ENCODE results near the gene OLFML2A.

DNA sequence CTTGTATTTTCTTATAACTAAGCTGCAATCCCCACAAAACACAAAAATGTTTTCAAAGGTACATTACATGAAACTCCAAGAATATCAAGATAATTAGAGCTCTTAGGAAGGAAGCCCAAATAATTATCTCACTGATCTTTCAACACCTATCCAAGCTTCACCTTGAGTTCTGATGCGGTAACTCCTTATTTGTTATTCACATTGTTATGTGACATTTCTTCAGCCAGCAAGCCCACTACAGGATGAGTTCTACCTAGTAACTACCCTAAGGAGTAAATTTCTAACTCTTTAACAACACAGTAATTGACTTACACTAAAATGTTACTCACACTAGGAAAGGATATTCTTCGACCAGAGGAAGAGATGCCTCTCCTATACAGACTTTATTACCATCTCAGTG, 15.7 kb upstream of the OLFML2A start:
- TF ChIP-seq KLF9 (tag by site-specific recombination; IDR thresholded peaks at IDR 0.05; ENCODE audit: low read depth), result no peak
- TF ChIP-seq, protein P1, sequence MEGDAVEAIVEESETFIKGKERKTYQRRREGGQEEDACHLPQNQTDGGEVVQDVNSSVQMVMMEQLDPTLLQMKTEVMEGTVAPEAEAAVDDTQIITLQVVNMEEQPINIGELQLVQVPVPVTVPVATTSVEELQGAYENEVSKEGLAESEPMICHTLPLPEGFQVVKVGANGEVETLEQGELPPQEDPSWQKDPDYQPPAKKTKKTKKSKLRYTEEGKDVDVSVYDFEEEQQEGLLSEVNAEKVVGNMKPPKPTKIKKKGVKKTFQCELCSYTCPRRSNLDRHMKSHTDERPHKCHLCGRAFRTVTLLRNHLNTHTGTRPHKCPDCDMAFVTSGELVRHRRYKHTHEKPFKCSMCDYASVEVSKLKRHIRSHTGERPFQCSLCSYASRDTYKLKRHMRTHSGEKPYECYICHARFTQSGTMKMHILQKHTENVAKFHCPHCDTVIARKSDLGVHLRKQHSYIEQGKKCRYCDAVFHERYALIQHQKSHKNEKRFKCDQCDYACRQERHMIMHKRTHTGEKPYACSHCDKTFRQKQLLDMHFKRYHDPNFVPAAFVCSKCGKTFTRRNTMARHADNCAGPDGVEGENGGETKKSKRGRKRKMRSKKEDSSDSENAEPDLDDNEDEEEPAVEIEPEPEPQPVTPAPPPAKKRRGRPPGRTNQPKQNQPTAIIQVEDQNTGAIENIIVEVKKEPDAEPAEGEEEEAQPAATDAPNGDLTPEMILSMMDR (tag by site-specific recombination; IDR thresholded peaks at IDR 0.05), result no peak
- TF ChIP-seq PRDM10 (tag by site-specific recombination; IDR thresholded peaks at IDR 0.05), result no peak
- TF ChIP-seq ZBTB8A (tag by site-specific recombination; IDR thresholded peaks at IDR 0.05), result no peak
- TF ChIP-seq ZNF324 (tag by site-specific recombination; IDR thresholded peaks at IDR 0.05), result no peak
- TF ChIP-seq ZFP41 (tag by site-specific recombination; IDR thresholded peaks at IDR 0.05; ENCODE audit: borderline replicate concordance), result no peak
- TF ChIP-seq ZSCAN5A (tag by site-specific recombination; IDR thresholded peaks at IDR 0.05), result no peak
- no peak for TF ChIP-seq ZNF623 (tag by site-specific recombination; IDR thresholded peaks at IDR 0.05)
- TF ChIP-seq REPIN1 (tag by site-specific recombination; IDR thresholded peaks at IDR 0.05; ENCODE audit: low read depth), result no peak
- TF ChIP-seq ZBTB44 (tag by site-specific recombination; IDR thresholded peaks at IDR 0.05), result no peak
- no peak for TF ChIP-seq ZNF10 (tag by site-specific recombination; IDR thresholded peaks at IDR 0.05)

Data from HEK293 (cell line).